Measurements from ENCODE around the gene SETSIP.
A peak's percentile ranks its signal among the peaks of the same experiment; 100 is the strongest.

The SETSIP gene

GRCh38 chr1:92095874-92096273 is 20.7 kb upstream of the SETSIP start:
- H3K9me3 ChIP-seq (ENCODE audit: control extremely low read depth in 1 of 5, control insufficient read depth in 4 of 5, insufficient read depth in 2 of 5, low read depth in 1 of 5, low read length in 4 of 5) = no peaks in the 10 kb centered on the region
- 100% methylated on average over 5 of the region's 5 CpGs for WGBS (ENCODE audit: insufficient coverage)
- H3K27ac ChIP-seq (ENCODE audit: insufficient read depth in 1 of 2, low read depth in 1 of 2, low read length in 2 of 2, poor library complexity in 1 of 2, severe bottlenecking in 2 of 2) = no peak overlapping the region
- no peaks in the 10 kb centered on the region for H3K27me3 ChIP-seq (replicated peaks in 2 of 5; ENCODE audit: control insufficient read depth in 4 of 5, insufficient read depth in 5 of 5, low read length in 4 of 5)
- POLR2A ChIA-PET = no interaction called here
- CTCF ChIA-PET = interaction anchor here (0.6 to 1.0 kb wide), 2 partner anchors 15 to 282 kb away, joined by 3 read pairs; no protein-coding TSS in a partner anchor
- no peak overlapping the region for H3K4me3 ChIP-seq (ENCODE audit: control insufficient read depth in 1 of 7, extremely low read depth in 1 of 7, insufficient read depth in 4 of 7, low read depth in 2 of 7, low read length in 6 of 7)
- H3K4me1 ChIP-seq (ENCODE audit: control extremely low read depth in 1 of 4, control insufficient read depth in 4 of 4, insufficient read depth in 4 of 4, low read length in 3 of 4) = peaks cover 0 to 12% (median 1%) of the 10 kb centered on the region in 4 experiments
- H3K36me3 ChIP-seq (ENCODE audit: control insufficient read depth in 4 of 4, insufficient read depth in 4 of 4, low read length in 3 of 4) = peaks cover 0 to 5% (median 0%) of the 10 kb centered on the region in 4 experiments
- no peak for DNase-seq

GRCh38 chr1:92094595-92094994 is 19.4 kb upstream of the SETSIP start:
- ChIA-PET CTCF (no interaction called here), POLR2A (no interaction called here)
- peaks cover 0 to 8% (median 3%) of the 10 kb centered on the region in 4 experiments for H3K36me3 ChIP-seq (ENCODE audit: control insufficient read depth in 4 of 4, insufficient read depth in 4 of 4, low read length in 3 of 4)
- WGBS (ENCODE audit: insufficient coverage) = no CpG with 5 or more reads among the region's 1 CpG
- no peak overlapping the region for H3K27ac ChIP-seq (ENCODE audit: insufficient read depth in 1 of 2, low read depth in 1 of 2, low read length in 2 of 2, poor library complexity in 1 of 2, severe bottlenecking in 2 of 2)
- no peak overlapping the region for H3K4me3 ChIP-seq (ENCODE audit: control insufficient read depth in 1 of 7, extremely low read depth in 1 of 7, insufficient read depth in 4 of 7, low read depth in 2 of 7, low read length in 6 of 7)
- H3K9me3 ChIP-seq (ENCODE audit: control extremely low read depth in 1 of 5, control insufficient read depth in 4 of 5, insufficient read depth in 2 of 5, low read depth in 1 of 5, low read length in 4 of 5) = no peaks in the 10 kb centered on the region
- no peak for DNase-seq
- H3K27me3 ChIP-seq (replicated peaks in 2 of 5; ENCODE audit: control insufficient read depth in 4 of 5, insufficient read depth in 5 of 5, low read length in 4 of 5) = no peaks in the 10 kb centered on the region
- H3K4me1 ChIP-seq (ENCODE audit: control extremely low read depth in 1 of 4, control insufficient read depth in 4 of 4, insufficient read depth in 4 of 4, low read length in 3 of 4) = peaks cover 0 to 12% (median 1%) of the 10 kb centered on the region in 4 experiments

GRCh38 chr1:92094090-92094489 is 18.9 kb upstream of the SETSIP start:
- Histone ChIP-seq H3K4me3 (ENCODE audit: control insufficient read depth in 1 of 7, extremely low read depth in 1 of 7, insufficient read depth in 4 of 7, low read depth in 2 of 7, low read length in 6 of 7) (no peak overlapping the region), H3K27ac (ENCODE audit: insufficient read depth in 1 of 2, low read depth in 1 of 2, low read length in 2 of 2, poor library complexity in 1 of 2, severe bottlenecking in 2 of 2) (no peak overlapping the region), H3K9me3 (ENCODE audit: control extremely low read depth in 1 of 5, control insufficient read depth in 4 of 5, insufficient read depth in 2 of 5, low read depth in 1 of 5, low read length in 4 of 5) (no peaks in the 10 kb centered on the region), H3K36me3 (ENCODE audit: control insufficient read depth in 4 of 4, insufficient read depth in 4 of 4, low read length in 3 of 4) (peaks cover 0 to 12% (median 5%) of the 10 kb centered on the region in 4 experiments), H3K4me1 (ENCODE audit: control extremely low read depth in 1 of 4, control insufficient read depth in 4 of 4, insufficient read depth in 4 of 4, low read length in 3 of 4) (peaks cover 0 to 12% (median 1%) of the 10 kb centered on the region in 4 experiments), H3K27me3 (replicated peaks in 2 of 5; ENCODE audit: control insufficient read depth in 4 of 5, insufficient read depth in 5 of 5, low read length in 4 of 5) (no peaks in the 10 kb centered on the region)
- POLR2A ChIA-PET = no interaction called here
- WGBS (ENCODE audit: insufficient coverage) = 100% methylated on average over 2 of the region's 2 CpGs
- CTCF ChIA-PET = no interaction called here
- DNase-seq = no peak

GRCh38 chr1:92091625-92092024 is 16.4 kb upstream of the SETSIP start:
- no peak for DNase-seq
- Histone ChIP-seq H3K9me3 (ENCODE audit: control extremely low read depth in 1 of 5, control insufficient read depth in 4 of 5, insufficient read depth in 2 of 5, low read depth in 1 of 5, low read length in 4 of 5) (peaks cover 0 to 14% (median 5%) of the 10 kb centered on the region in 5 experiments), H3K4me1 (ENCODE audit: control extremely low read depth in 1 of 4, control insufficient read depth in 4 of 4, insufficient read depth in 4 of 4, low read length in 3 of 4) (peaks cover 0 to 9% (median 1%) of the 10 kb centered on the region in 4 experiments), H3K36me3 (ENCODE audit: control insufficient read depth in 4 of 4, insufficient read depth in 4 of 4, low read length in 3 of 4) (peaks cover 0 to 19% (median 4%) of the 10 kb centered on the region in 4 experiments), H3K27ac (ENCODE audit: insufficient read depth in 1 of 2, low read depth in 1 of 2, low read length in 2 of 2, poor library complexity in 1 of 2, severe bottlenecking in 2 of 2) (no peak overlapping the region), H3K27me3 (replicated peaks in 2 of 5; ENCODE audit: control insufficient read depth in 4 of 5, insufficient read depth in 5 of 5, low read length in 4 of 5) (no peaks in the 10 kb centered on the region), H3K4me3 (ENCODE audit: control insufficient read depth in 1 of 7, extremely low read depth in 1 of 7, insufficient read depth in 4 of 7, low read depth in 2 of 7, low read length in 6 of 7) (no peak overlapping the region)
- POLR2A ChIA-PET = no interaction called here
- CTCF ChIA-PET = interaction anchor here (1.0 kb wide), 1 partner anchor 95 kb away, joined by 3 read pairs; no protein-coding TSS in a partner anchor
- 100% methylated on average over 2 of the region's 5 CpGs for WGBS (ENCODE audit: insufficient coverage)

GRCh38 chr1:92087542-92087941 is 12.3 kb upstream of the SETSIP start:
- no peak for DNase-seq
- WGBS (ENCODE audit: insufficient coverage) = 100% methylated on average over 1 of the region's 1 CpG
- H3K27ac ChIP-seq (ENCODE audit: insufficient read depth in 1 of 2, low read depth in 1 of 2, low read length in 2 of 2, poor library complexity in 1 of 2, severe bottlenecking in 2 of 2) = no peak overlapping the region
- H3K4me1 ChIP-seq (ENCODE audit: control extremely low read depth in 1 of 4, control insufficient read depth in 4 of 4, insufficient read depth in 4 of 4, low read length in 3 of 4) = no peaks in the 10 kb centered on the region
- H3K4me3 ChIP-seq (ENCODE audit: control insufficient read depth in 1 of 7, extremely low read depth in 1 of 7, insufficient read depth in 4 of 7, low read depth in 2 of 7, low read length in 6 of 7) = no peak overlapping the region
- H3K9me3 ChIP-seq (ENCODE audit: control extremely low read depth in 1 of 5, control insufficient read depth in 4 of 5, insufficient read depth in 2 of 5, low read depth in 1 of 5, low read length in 4 of 5) = peaks cover 0 to 31% (median 18%) of the 10 kb centered on the region in 5 experiments
- POLR2A ChIA-PET = no interaction called here
- peaks cover 0 to 23% (median 3%) of the 10 kb centered on the region in 4 experiments for H3K36me3 ChIP-seq (ENCODE audit: control insufficient read depth in 4 of 4, insufficient read depth in 4 of 4, low read length in 3 of 4)
- H3K27me3 ChIP-seq (replicated peaks in 2 of 5; ENCODE audit: control insufficient read depth in 4 of 5, insufficient read depth in 5 of 5, low read length in 4 of 5) = no peaks in the 10 kb centered on the region
- CTCF ChIA-PET = no interaction called here

- peaks cover 0 to 23% (median 3%) of the 10 kb centered on the region in 4 experiments for H3K36me3 ChIP-seq (ENCODE audit: control insufficient read depth in 4 of 4, insufficient read depth in 4 of 4, low read length in 3 of 4)
- POLR2A ChIA-PET = no interaction called here
- H3K4me3 ChIP-seq (ENCODE audit: control insufficient read depth in 1 of 7, extremely low read depth in 1 of 7, insufficient read depth in 4 of 7, low read depth in 2 of 7, low read length in 6 of 7) = no peak overlapping the region
- peak in 2 of 3 donors; percentile 19 to 51 for DNase-seq
- H3K4me1 ChIP-seq (ENCODE audit: control extremely low read depth in 1 of 4, control insufficient read depth in 4 of 4, insufficient read depth in 4 of 4, low read length in 3 of 4) = peaks cover 0 to 6% (median 3%) of the 10 kb centered on the region in 4 experiments
- CTCF ChIA-PET = no interaction called here
- peaks cover 0 to 31% (median 18%) of the 10 kb centered on the region in 5 experiments for H3K9me3 ChIP-seq (ENCODE audit: control extremely low read depth in 1 of 5, control insufficient read depth in 4 of 5, insufficient read depth in 2 of 5, low read depth in 1 of 5, low read length in 4 of 5)
- H3K27ac ChIP-seq (ENCODE audit: insufficient read depth in 1 of 2, low read depth in 1 of 2, low read length in 2 of 2, poor library complexity in 1 of 2, severe bottlenecking in 2 of 2) = no peak overlapping the region
- WGBS (ENCODE audit: insufficient coverage) = 97% methylated on average over 4 of the region's 4 CpGs
- H3K27me3 ChIP-seq (replicated peaks in 2 of 5; ENCODE audit: control insufficient read depth in 4 of 5, insufficient read depth in 5 of 5, low read length in 4 of 5) = no peaks in the 10 kb centered on the region
Observed at GRCh38 chr1:92085727-92086126, 10.5 kb upstream of the SETSIP start.

GRCh38 chr1:92084651-92085050 is 9.4 kb upstream of the SETSIP start:
- no peak overlapping the region for H3K4me3 ChIP-seq (ENCODE audit: control insufficient read depth in 1 of 7, extremely low read depth in 1 of 7, insufficient read depth in 4 of 7, low read depth in 2 of 7, low read length in 6 of 7)
- H3K27ac ChIP-seq (ENCODE audit: insufficient read depth in 1 of 2, low read depth in 1 of 2, low read length in 2 of 2, poor library complexity in 1 of 2, severe bottlenecking in 2 of 2) = no peak overlapping the region
- H3K9me3 ChIP-seq (ENCODE audit: control extremely low read depth in 1 of 5, control insufficient read depth in 4 of 5, insufficient read depth in 2 of 5, low read depth in 1 of 5, low read length in 4 of 5) = peaks cover 0 to 31% (median 18%) of the 10 kb centered on the region in 5 experiments
- 100% methylated on average over 1 of the region's 1 CpG for WGBS (ENCODE audit: insufficient coverage)
- H3K4me1 ChIP-seq (ENCODE audit: control extremely low read depth in 1 of 4, control insufficient read depth in 4 of 4, insufficient read depth in 4 of 4, low read length in 3 of 4) = peaks cover 0 to 12% (median 5%) of the 10 kb centered on the region in 4 experiments
- ChIA-PET POLR2A (no interaction called here), CTCF (no interaction called here)
- H3K27me3 ChIP-seq (replicated peaks in 2 of 5; ENCODE audit: control insufficient read depth in 4 of 5, insufficient read depth in 5 of 5, low read length in 4 of 5) = no peaks in the 10 kb centered on the region
- DNase-seq = no peak
- peaks cover 0 to 16% (median 1%) of the 10 kb centered on the region in 4 experiments for H3K36me3 ChIP-seq (ENCODE audit: control insufficient read depth in 4 of 4, insufficient read depth in 4 of 4, low read length in 3 of 4)
